ENCODE results near the gene BEGAIN. TPM values are rescaled to one million over a fixed set of nuclear protein-coding genes. Genes with fewer than 3 reads are reported as not detected.

Gene BEGAIN
- total and polyA plus RNA-seq, 2 of the 8 experiments (the other 6 are each of a cell fraction or from before 2014, with no cell fraction given) = 2.9 to 3.0 TPM

DNA sequence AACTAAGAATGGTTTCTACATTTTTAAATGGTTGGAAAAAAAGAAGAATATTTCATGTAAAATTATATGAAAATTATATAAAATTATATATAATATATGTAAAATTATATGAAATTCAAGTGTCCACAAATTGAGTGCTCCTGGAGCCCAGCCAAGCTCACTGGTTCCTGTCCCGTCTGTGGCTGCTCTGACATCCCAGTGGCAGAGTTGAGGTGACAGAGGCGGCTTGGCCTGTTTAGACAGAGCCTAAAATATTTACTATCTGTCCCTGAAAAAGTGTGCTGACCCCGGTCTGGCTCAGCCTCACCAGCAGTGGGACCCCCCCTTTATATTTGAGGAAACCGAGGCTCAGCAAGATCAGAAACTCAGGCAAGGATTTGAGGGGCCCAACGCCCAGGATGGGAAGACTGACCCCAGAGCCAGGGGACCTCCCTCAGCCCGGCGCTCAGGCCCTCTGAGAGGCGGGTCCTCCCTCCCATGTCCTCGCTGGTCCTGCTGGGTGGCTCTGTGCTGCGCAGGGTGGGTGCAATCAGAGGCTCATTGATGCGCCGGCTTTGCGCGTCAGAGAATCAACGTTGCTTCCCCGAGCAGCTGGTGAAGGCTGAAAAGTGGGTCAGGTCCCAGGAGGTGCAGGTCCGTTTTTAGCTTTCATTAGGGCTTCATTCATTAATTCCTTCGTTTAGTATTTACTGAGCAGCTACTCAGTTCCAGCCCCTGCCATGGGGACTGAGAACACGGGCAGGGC lies 21.5 kb upstream of the BEGAIN start (continued):
- TF ChIP-seq, protein P1, sequence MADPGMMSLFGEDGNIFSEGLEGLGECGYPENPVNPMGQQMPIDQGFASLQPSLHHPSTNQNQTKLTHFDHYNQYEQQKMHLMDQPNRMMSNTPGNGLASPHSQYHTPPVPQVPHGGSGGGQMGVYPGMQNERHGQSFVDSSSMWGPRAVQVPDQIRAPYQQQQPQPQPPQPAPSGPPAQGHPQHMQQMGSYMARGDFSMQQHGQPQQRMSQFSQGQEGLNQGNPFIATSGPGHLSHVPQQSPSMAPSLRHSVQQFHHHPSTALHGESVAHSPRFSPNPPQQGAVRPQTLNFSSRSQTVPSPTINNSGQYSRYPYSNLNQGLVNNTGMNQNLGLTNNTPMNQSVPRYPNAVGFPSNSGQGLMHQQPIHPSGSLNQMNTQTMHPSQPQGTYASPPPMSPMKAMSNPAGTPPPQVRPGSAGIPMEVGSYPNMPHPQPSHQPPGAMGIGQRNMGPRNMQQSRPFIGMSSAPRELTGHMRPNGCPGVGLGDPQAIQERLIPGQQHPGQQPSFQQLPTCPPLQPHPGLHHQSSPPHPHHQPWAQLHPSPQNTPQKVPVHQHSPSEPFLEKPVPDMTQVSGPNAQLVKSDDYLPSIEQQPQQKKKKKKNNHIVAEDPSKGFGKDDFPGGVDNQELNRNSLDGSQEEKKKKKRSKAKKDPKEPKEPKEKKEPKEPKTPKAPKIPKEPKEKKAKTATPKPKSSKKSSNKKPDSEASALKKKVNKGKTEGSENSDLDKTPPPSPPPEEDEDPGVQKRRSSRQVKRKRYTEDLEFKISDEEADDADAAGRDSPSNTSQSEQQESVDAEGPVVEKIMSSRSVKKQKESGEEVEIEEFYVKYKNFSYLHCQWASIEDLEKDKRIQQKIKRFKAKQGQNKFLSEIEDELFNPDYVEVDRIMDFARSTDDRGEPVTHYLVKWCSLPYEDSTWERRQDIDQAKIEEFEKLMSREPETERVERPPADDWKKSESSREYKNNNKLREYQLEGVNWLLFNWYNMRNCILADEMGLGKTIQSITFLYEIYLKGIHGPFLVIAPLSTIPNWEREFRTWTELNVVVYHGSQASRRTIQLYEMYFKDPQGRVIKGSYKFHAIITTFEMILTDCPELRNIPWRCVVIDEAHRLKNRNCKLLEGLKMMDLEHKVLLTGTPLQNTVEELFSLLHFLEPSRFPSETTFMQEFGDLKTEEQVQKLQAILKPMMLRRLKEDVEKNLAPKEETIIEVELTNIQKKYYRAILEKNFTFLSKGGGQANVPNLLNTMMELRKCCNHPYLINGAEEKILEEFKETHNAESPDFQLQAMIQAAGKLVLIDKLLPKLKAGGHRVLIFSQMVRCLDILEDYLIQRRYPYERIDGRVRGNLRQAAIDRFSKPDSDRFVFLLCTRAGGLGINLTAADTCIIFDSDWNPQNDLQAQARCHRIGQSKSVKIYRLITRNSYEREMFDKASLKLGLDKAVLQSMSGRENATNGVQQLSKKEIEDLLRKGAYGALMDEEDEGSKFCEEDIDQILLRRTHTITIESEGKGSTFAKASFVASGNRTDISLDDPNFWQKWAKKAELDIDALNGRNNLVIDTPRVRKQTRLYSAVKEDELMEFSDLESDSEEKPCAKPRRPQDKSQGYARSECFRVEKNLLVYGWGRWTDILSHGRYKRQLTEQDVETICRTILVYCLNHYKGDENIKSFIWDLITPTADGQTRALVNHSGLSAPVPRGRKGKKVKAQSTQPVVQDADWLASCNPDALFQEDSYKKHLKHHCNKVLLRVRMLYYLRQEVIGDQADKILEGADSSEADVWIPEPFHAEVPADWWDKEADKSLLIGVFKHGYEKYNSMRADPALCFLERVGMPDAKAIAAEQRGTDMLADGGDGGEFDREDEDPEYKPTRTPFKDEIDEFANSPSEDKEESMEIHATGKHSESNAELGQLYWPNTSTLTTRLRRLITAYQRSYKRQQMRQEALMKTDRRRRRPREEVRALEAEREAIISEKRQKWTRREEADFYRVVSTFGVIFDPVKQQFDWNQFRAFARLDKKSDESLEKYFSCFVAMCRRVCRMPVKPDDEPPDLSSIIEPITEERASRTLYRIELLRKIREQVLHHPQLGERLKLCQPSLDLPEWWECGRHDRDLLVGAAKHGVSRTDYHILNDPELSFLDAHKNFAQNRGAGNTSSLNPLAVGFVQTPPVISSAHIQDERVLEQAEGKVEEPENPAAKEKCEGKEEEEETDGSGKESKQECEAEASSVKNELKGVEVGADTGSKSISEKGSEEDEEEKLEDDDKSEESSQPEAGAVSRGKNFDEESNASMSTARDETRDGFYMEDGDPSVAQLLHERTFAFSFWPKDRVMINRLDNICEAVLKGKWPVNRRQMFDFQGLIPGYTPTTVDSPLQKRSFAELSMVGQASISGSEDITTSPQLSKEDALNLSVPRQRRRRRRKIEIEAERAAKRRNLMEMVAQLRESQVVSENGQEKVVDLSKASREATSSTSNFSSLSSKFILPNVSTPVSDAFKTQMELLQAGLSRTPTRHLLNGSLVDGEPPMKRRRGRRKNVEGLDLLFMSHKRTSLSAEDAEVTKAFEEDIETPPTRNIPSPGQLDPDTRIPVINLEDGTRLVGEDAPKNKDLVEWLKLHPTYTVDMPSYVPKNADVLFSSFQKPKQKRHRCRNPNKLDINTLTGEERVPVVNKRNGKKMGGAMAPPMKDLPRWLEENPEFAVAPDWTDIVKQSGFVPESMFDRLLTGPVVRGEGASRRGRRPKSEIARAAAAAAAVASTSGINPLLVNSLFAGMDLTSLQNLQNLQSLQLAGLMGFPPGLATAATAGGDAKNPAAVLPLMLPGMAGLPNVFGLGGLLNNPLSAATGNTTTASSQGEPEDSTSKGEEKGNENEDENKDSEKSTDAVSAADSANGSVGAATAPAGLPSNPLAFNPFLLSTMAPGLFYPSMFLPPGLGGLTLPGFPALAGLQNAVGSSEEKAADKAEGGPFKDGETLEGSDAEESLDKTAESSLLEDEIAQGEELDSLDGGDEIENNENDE (IDR thresholded peaks at IDR 0.05; ENCODE audit: insufficient replicate concordance, low read length) = no peak
- TF ChIP-seq, protein P2, sequence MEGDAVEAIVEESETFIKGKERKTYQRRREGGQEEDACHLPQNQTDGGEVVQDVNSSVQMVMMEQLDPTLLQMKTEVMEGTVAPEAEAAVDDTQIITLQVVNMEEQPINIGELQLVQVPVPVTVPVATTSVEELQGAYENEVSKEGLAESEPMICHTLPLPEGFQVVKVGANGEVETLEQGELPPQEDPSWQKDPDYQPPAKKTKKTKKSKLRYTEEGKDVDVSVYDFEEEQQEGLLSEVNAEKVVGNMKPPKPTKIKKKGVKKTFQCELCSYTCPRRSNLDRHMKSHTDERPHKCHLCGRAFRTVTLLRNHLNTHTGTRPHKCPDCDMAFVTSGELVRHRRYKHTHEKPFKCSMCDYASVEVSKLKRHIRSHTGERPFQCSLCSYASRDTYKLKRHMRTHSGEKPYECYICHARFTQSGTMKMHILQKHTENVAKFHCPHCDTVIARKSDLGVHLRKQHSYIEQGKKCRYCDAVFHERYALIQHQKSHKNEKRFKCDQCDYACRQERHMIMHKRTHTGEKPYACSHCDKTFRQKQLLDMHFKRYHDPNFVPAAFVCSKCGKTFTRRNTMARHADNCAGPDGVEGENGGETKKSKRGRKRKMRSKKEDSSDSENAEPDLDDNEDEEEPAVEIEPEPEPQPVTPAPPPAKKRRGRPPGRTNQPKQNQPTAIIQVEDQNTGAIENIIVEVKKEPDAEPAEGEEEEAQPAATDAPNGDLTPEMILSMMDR (IDR thresholded peaks at IDR 0.05; ENCODE audit: control extremely low read depth in 1 of 3, insufficient read depth in 1 of 3, low read depth in 1 of 3, low read length in 3 of 3) = no peak
- TF ChIP-seq EZH2 (IDR thresholded peaks at IDR 0.05; ENCODE audit: low read depth, low read length, severe bottlenecking) = no peak
- no peak for TF ChIP-seq RBBP5 (IDR thresholded peaks at IDR 0.05; ENCODE audit: borderline replicate concordance, low read depth, low read length)
- TF ChIP-seq, protein P3, sequence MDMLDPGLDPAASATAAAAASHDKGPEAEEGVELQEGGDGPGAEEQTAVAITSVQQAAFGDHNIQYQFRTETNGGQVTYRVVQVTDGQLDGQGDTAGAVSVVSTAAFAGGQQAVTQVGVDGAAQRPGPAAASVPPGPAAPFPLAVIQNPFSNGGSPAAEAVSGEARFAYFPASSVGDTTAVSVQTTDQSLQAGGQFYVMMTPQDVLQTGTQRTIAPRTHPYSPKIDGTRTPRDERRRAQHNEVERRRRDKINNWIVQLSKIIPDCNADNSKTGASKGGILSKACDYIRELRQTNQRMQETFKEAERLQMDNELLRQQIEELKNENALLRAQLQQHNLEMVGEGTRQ (IDR thresholded peaks at IDR 0.05; ENCODE audit: low read length) = no peak
- no peak for TF ChIP-seq SIRT6 (IDR thresholded peaks at IDR 0.05; ENCODE audit: low read length)

Measured in H1 (cell line).